Frontal cortex (tissue), 4 donors: ENCODE results near the gene FBXO4. TPM values are rescaled to one million over a fixed set of nuclear protein-coding genes. Genes with fewer than 3 reads are reported as not detected.

Source experiments
- DNase-seq, 2 donors: peaks; one replicate each; pipeline ENCODE4 v3.0.0; 2012; ENCODE audit warnings: low spot score in 2 of 2
- FAIRE-seq: peaks from 2 replicates; lab custom pipeline; 2012; peaks lifted over from hg19 to GRCh38; lab: Jason Lieb, UNC
- total RNA-seq: library from RNA; depleted of rRNA; stranded (reverse); fragments of >200 nt; gene quantifications from one replicate; pipeline ENCODE4 v1.2.3, GENCODE V29; 2014
- donor health status: control.
- donor health status: control.
- donor health status: control.

FBXO4 gene
- total RNA-seq: 20.4 TPM

GRCh38 chr5:41924872-41925554, at the start of gene FBXO4:
Gene FBXO4 (plus strand): TSS chr5:41925281. CDS start chr5:41925310, 29 bp downstream.
- FAIRE-seq: no peak
- DNase-seq: peak; percentile 59 to 69

DNA sequence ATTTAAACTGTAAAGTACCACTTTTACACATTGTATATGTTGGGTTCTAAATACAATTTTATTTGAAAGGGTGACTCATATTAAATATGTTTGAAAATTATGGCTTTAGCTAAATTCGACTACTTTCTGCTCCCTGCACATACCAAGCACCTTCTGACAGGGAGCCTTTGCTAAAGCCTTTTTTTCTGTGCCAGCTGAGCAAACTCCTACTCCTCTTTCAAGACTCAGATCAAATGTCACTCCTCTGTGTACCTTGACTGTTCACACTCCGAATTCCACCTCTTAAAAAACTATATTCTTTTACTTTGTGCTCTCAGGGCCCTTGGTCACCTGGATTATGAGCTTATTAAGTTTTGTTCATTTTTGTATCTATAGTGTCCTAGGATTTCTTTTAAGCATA, 48.4 kb upstream of the FBXO4 start:
- FAIRE-seq: no peak

GRCh38 chr5:41877408-41877807, 47.7 kb upstream of the FBXO4 start:
- FAIRE-seq: no peak

More for the DNA sequence above, 48.4 kb upstream of the FBXO4 start:
- no peak for DNase-seq

DNA sequence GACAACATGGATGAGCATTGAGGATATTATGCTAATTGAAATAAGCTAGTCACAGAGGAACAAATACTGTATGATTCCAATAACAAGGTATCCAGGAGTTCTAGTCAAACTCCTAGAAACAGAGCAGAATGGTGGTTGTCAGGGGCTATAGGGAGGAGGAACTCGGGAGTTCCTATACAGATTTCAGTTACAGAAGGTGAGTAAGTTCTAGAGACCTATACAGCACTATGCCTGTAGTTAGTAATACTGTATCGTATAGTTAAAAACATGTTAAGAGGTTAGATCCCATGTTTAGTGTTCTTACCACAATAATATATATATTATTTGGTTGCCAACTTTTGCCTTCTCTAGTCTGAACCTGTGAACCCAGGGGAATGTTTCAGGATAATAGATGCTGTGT, 46.9 kb upstream of the FBXO4 start:
- no peak for FAIRE-seq

More at GRCh38 chr5:41877408-41877807, 47.7 kb upstream of the FBXO4 start:
- no peak for DNase-seq

GRCh38 chr5:41878643-41879478, 46.2 kb upstream of the FBXO4 start:
- FAIRE-seq: no peak
- DNase-seq: no peak

More for the DNA sequence above, 46.9 kb upstream of the FBXO4 start:
- DNase-seq: no peak

DNA sequence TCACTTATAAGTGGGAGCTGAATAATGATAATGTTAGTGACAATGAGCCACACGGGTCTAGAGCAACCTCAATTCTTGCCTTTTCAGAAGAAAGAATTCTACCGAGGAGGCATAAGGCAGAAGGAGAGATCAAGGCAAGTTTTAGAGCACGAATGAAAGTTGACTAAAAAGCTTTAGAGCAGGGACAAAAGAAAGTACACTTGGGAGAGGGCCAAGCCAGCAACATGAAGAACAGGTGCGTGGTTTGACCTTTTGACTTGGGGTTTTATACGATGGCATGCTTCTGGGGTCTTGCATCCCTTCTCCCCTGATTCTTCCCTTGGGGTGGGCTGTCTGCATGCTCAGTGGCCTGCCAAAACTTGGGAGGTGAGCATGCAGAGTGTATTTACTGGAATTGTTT, 42.3 kb upstream of the FBXO4 start:
- DNase-seq (no peak), FAIRE-seq (no peak)

- FAIRE-seq: no peak
- no peak for DNase-seq
Measured at GRCh38 chr5:41883243-41883642, 41.8 kb upstream of the FBXO4 start.

DNA sequence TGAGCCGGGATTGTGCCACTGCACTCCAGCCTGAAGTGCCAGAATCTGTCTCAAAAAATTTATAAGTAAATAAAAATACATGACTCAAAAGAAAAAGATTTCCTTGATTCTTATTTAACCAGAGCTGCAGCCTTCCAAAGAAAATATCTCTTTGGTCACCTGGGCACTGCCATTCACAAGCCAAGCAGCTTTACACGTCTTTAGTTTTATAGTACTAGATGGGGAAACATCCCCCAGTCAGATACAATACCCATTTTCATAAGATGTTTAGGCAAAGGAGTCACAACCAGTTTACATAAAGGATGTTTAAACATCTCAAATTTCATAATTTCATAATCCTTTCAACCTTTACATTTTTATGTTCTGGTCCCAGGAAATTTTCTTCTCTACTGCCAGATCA, 41.1 kb upstream of the FBXO4 start:
- FAIRE-seq: no peak

DNA sequence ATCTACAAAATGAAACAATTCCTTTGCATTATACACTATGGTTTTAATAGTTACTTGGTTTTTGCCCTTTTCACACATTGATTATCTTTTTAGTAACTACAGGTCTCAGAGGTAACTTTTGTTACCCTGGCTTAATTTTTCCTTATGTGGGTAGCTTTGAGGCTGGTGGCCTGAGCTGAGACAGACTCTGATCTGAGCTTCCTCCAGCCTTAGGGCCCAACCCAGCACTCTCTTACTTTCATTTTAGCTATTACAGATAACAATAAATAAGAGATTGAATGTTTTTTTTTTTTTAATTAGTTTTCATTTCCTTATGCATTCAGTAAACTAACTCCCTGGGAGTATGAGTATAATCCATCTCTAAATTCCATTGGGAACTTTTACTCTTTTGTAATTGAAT, 39.8 kb upstream of the FBXO4 start:
- FAIRE-seq (no peak), DNase-seq (no peak)

More for the DNA sequence above, 41.1 kb upstream of the FBXO4 start:
- DNase-seq: no peak

GRCh38 chr5:41891066-41891707, 33.9 kb upstream of the FBXO4 start:
- DNase-seq (no peak), FAIRE-seq (no peak)

DNA sequence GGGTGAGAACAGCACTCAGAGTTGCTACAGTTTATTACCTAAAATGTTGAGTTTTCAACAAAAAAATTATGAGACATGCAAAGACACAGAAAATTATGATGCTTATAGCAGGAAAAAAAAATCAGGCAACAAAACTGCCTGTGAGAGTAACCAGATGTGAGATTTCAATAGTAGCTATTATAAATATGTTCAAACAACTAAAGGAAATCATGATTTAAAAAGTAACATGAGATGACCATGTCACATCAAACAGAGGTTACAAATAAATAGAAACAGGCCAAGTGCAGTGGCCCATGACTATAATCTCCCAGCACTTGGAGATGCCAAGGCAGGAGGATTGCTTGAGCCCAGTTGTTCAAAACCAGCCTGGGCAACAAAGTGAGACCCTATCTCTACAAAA, 33.0 kb upstream of the FBXO4 start:
- FAIRE-seq: no peak

DNA sequence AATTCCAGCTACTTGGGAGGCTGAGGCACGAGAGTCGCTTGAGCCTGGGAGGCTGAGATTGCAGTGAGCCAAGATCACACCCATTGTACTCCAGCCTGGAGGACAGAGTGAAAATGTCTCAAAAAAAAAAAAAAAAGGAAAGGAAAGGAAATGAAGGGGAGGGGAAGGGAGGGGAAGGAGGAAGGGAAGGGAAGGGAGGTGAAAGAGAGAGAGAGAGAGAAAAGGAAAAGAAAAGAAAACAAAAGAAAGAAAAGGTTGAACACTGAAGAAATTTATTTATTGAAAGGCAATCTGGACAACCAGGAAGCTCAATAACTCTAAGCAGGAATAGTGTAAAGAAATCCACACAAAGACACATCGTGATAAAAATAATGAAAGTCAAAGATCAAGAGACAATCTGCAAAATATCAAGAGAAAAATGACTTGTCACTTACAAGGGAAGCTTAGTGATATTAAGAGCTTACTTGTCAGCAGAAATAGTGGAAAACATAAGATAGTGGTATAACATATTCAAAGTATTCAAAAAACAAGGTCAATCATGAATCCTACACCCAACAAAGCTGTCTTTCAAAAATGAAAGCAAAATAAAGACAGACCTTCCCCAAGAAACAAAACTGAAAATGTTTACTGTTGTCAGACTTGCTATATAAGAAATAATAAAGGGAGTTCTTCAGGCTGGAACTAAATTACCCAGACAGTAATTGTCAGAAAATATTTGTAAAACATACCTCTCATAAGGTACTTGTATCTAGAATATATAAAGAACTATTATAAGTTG, 31.8 kb upstream of the FBXO4 start:
- DNase-seq (no peak), FAIRE-seq (no peak)

More for the DNA sequence above, 33.0 kb upstream of the FBXO4 start:
- no peak for DNase-seq

GRCh38 chr5:41896230-41896629, 28.9 kb upstream of the FBXO4 start:
- FAIRE-seq: no peak

DNA sequence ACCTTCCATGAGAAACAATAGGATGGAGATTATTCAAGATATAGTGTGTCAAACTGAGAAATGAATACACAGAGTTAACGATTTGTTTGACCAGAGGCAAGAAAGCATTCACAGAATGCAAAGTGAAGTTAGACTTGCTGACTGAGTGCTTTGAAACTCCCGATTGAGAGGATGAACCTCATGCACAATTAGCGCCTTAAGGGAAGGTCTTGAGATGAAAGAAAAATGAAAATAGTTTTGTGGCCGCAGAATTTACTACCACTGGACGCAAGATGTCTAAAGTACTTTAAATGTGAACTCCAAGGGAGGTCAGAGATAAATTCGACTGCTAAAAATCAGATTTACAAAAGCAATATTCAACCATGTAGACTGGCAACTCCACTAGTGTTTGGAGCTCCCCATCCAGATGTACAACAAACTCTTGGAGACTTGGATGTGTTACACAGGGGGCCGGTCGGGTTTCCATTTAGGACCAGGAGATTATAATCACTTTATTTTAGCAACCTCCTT, 21.6 kb upstream of the FBXO4 start:
- FAIRE-seq (no peak), DNase-seq (no peak)

More at GRCh38 chr5:41896230-41896629, 28.9 kb upstream of the FBXO4 start:
- DNase-seq: no peak

- DNase-seq (peak; percentile 84 to 91), FAIRE-seq (peak; percentile 98)
Measured at GRCh38 chr5:41903892-41904799, 20.9 kb upstream of the FBXO4 start, which contains the start of gene RIMOC1. Gene RIMOC1 (plus strand): TSS chr5:41904344. CDS start chr5:41904368, 24 bp downstream.

GRCh38 chr5:41906151-41906550, 18.9 kb upstream of the FBXO4 start:
- DNase-seq (no peak), FAIRE-seq (no peak)

DNA sequence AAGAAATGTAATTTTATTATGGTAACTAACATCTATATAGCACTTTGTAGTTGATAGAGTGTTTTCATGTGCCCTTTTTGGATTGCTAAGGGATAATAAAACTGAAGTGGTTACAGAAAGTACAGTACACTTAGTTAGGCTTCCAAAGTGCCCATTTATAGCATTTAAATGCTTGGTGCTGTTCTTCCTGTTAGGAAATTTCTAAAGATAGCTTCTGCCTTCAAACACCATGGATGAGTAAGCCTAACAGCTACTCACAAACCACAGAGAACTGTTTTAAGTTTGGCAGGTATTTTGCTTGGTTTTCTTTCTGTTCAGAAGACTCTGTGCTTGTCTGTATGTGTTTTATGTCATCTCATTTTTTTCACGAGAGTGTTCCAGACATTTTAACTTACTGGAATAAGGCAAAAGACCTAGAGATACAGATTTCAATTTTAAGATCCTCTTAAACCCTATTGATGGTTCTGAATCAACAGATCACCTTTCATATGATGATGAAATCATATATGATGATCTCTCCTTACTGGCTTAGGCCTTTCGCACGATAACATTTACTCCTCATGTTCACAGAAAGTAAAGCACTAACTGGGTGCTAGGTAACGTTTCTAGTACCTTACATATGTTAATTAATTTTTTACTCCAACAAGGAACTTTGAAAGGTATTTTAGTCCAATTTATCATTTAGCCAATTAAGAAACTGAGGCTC, 16.6 kb upstream of the FBXO4 start:
- DNase-seq: no peak
- FAIRE-seq: no peak

GRCh38 chr5:41918105-41918504, 7.0 kb upstream of the FBXO4 start:
- no peak for FAIRE-seq
- no peak for DNase-seq
